ENCODE measurements around the gene EEPD1. TPM values are rescaled to one million over a fixed set of nuclear protein-coding genes. Genes with fewer than 3 reads are reported as not detected.

The EEPD1 gene
- total and polyA plus RNA-seq, 3 donors from 2014 or later: 10.2 to 11.8 (median 10.9) TPM

- intact Hi-C loops (cut with DNase I; ENCODE audit: low total_unique reads): no loop called here
- Histone ChIP-seq H3K4me1 (peaks cover 24% of the 10 kb centered on the region), H3K4me3 (no peak overlapping the region), H3K27ac (no peak overlapping the region), H3K27me3 (no peaks in the 10 kb centered on the region), H3K9me3 (no peaks in the 10 kb centered on the region), H3K36me3 (ENCODE audit: low read depth, missing control alignments) (no peaks in the 10 kb centered on the region)
- no peak for DNase-seq
- no peak for TF ChIP-seq POLR2A (IDR thresholded peaks at IDR 0.05)
- no peak for TF ChIP-seq CTCF (IDR thresholded peaks at IDR 0.05)
Measured at GRCh38 chr7:36223851-36224250, 70.8 kb downstream of the EEPD1 start.

GRCh38 chr7:36224934-36225858, 72.1 kb downstream of the EEPD1 start:
- TF ChIP-seq POLR2A (IDR thresholded peaks at IDR 0.05): no peak
- TF ChIP-seq CTCF (IDR thresholded peaks at IDR 0.05): no peak
- 54 to 62% methylated on average over 16 of the region's 16 CpGs for WGBS, 2 donors
- no peak overlapping the region for H3K4me3 ChIP-seq
- H3K27ac ChIP-seq: peak overlapping the region; percentile 0 to 60
- H3K36me3 ChIP-seq (ENCODE audit: low read depth, missing control alignments): no peaks in the 10 kb centered on the region
- peaks cover 24% of the 10 kb centered on the region for H3K4me1 ChIP-seq
- DNase-seq: no peak
- no peaks in the 10 kb centered on the region for H3K9me3 ChIP-seq
- H3K27me3 ChIP-seq: no peaks in the 10 kb centered on the region
- intact Hi-C loops (cut with DNase I; ENCODE audit: low total_unique reads): no loop called here

DNA sequence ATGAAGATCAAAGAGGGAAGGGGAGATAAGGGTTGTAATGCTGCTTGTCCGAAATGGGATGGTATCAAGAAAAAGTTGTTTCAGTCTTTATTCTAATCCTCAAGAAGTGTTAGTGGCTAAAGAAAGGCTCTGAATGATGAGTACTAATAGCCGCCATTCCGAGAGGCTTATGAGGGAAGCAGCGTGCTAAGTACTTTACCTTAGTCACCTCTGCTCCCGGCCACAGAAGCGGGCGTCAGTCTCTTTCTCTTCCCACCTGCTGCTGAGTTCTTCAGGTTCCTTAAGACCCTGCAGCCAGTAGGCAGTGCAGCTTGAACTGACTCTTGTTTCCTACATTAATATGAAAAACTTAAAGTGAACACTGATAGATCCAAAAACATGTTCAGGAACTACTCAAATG, 73.1 kb downstream of the EEPD1 start:
- H3K36me3 ChIP-seq (ENCODE audit: low read depth, missing control alignments): no peaks in the 10 kb centered on the region
- no peak for DNase-seq
- H3K27ac ChIP-seq: peak overlapping the region; percentile 0 to 68
- H3K9me3 ChIP-seq: no peaks in the 10 kb centered on the region
- no peak overlapping the region for H3K4me3 ChIP-seq
- no peaks in the 10 kb centered on the region for H3K27me3 ChIP-seq
- TF ChIP-seq POLR2A (IDR thresholded peaks at IDR 0.05): no peak
- TF ChIP-seq CTCF (IDR thresholded peaks at IDR 0.05): no peak
- intact Hi-C loops (cut with DNase I; ENCODE audit: low total_unique reads): no loop called here
- 79 to 82% methylated on average over 7 of the region's 7 CpGs for WGBS, 2 donors
- H3K4me1 ChIP-seq: peaks cover 24% of the 10 kb centered on the region

DNA sequence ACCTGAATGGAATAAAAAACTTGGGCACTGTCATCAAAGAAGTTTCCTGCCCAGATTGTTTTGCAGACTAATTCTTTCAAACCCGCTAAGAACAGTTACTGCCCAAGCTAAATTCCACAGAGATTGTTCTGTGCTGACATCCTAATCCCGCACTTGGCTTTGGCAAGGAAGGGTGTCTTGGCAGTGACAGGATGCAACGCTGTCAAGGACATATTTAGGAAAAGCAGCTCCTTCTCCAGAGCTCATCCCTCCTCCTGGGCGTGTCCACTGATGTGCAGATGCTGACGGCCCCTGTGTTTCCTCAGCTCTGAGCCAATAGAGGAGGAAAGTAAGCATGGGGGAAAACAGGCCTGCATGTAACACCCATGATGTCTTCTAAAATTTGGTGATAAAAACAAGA, 74.2 kb downstream of the EEPD1 start:
- no peak overlapping the region for H3K4me3 ChIP-seq
- H3K4me1 ChIP-seq: peaks cover 24% of the 10 kb centered on the region
- peak; percentile 78 for DNase-seq
- intact Hi-C loops (cut with DNase I; ENCODE audit: low total_unique reads): no loop called here
- H3K27me3 ChIP-seq: no peaks in the 10 kb centered on the region
- 24 to 45% methylated on average over 5 of the region's 5 CpGs for WGBS, 2 donors
- H3K9me3 ChIP-seq: no peaks in the 10 kb centered on the region
- H3K36me3 ChIP-seq (ENCODE audit: low read depth, missing control alignments): no peaks in the 10 kb centered on the region
- TF ChIP-seq POLR2A (IDR thresholded peaks at IDR 0.05) (no peak), CTCF (IDR thresholded peaks at IDR 0.05) (no peak)
- H3K27ac ChIP-seq: peak overlapping the region; percentile 65 to 68
